Measurements from ENCODE around the gene C17orf100. TPM values are rescaled to one million over a fixed set of nuclear protein-coding genes. Genes with fewer than 3 reads are reported as not detected.
"Not testable (repeated sequence)": the region's sequence is repeated elsewhere in the genome, so short reads cannot be mapped to it uniquely, and the experiment has no call there.

C17orf100 gene
- total RNA-seq, 6 experiments from 2014 or later, result 1.0 to 1.7 (median 1.3) TPM

GRCh38 chr17:6654841-6655731, 3.5 kb downstream of the C17orf100 start:
- Mint-ChIP-seq H3K4me1 (ENCODE audit: low read depth) (peaks cover 25% of the 10 kb centered on the region), H3K27me3 (ENCODE audit: insufficient read depth) (peaks cover 26% of the 10 kb centered on the region), H3K27ac (no peak overlapping the region), H3K36me3 (ENCODE audit: low read depth) (peaks cover 20% of the 10 kb centered on the region), H3K9me3 (no peaks in the 10 kb centered on the region), H3K4me3 (no peak overlapping the region)
- TF ChIP-seq CTCF (IDR thresholded peaks at IDR 0.05), result no peak
- DNase-seq, result no peak

- not testable (repeated sequence) for H3K9me3 Mint-ChIP-seq, H3K27ac Mint-ChIP-seq, DNase-seq
- H3K36me3 Mint-ChIP-seq (ENCODE audit: low read depth), result peaks cover 16% of the 10 kb centered on the region
- peaks cover 32% of the 10 kb centered on the region for H3K27me3 Mint-ChIP-seq (ENCODE audit: insufficient read depth)
- peak overlapping the region; percentile 71 for H3K4me3 Mint-ChIP-seq
- H3K4me1 Mint-ChIP-seq (ENCODE audit: low read depth), result peaks cover 21% of the 10 kb centered on the region
These were observed 4.3 kb downstream of the C17orf100 start for GRCh38 chr17:6655732-6656361.

GRCh38 chr17:6656797-6657632, 5.5 kb downstream of the C17orf100 start:
- Mint-ChIP-seq H3K4me1 (ENCODE audit: low read depth) (peaks cover 21% of the 10 kb centered on the region), H3K27me3 (ENCODE audit: insufficient read depth) (peaks cover 39% of the 10 kb centered on the region), H3K36me3 (ENCODE audit: low read depth) (peaks cover 10% of the 10 kb centered on the region)
- H3K4me3 Mint-ChIP-seq, H3K27ac Mint-ChIP-seq, DNase-seq, H3K9me3 Mint-ChIP-seq: not testable (repeated sequence)

- DNase-seq, result no peak
- H3K27me3 Mint-ChIP-seq (ENCODE audit: insufficient read depth), result peaks cover 39% of the 10 kb centered on the region
- no peak overlapping the region for H3K4me3 Mint-ChIP-seq
These were observed 6.2 kb downstream of the C17orf100 start for GRCh38 chr17:6657633-6658287.

GRCh38 chr17:6658411-6658810, 6.8 kb downstream of the C17orf100 start:
- not testable (repeated sequence) for H3K36me3 Mint-ChIP-seq (ENCODE audit: low read depth); H3K9me3 Mint-ChIP-seq; H3K27ac Mint-ChIP-seq; DNase-seq; H3K4me3 Mint-ChIP-seq; H3K4me1 Mint-ChIP-seq (ENCODE audit: low read depth)
- H3K27me3 Mint-ChIP-seq (ENCODE audit: insufficient read depth), result peaks cover 39% of the 10 kb centered on the region

More at GRCh38 chr17:6657633-6658287, 6.2 kb downstream of the C17orf100 start:
- no peak for TF ChIP-seq CTCF (IDR thresholded peaks at IDR 0.05)
- Mint-ChIP-seq H3K4me1 (ENCODE audit: low read depth) (peaks cover 15% of the 10 kb centered on the region), H3K36me3 (ENCODE audit: low read depth) (peaks cover 10% of the 10 kb centered on the region), H3K27ac (no peak overlapping the region), H3K9me3 (no peaks in the 10 kb centered on the region)

- Mint-ChIP-seq H3K27ac (no peak overlapping the region), H3K36me3 (ENCODE audit: low read depth) (no peaks in the 10 kb centered on the region), H3K4me1 (ENCODE audit: low read depth) (peaks cover 5% of the 10 kb centered on the region; the same call in 1 of the 2 replicates), H3K9me3 (no peaks in the 10 kb centered on the region), H3K4me3 (no peak overlapping the region), H3K27me3 (ENCODE audit: insufficient read depth) (peaks cover 38% of the 10 kb centered on the region)
- no peak for TF ChIP-seq CTCF (IDR thresholded peaks at IDR 0.05)
- DNase-seq, result no peak
These were observed 8.5 kb downstream of the C17orf100 start for GRCh38 chr17:6660101-6660500.
